ENCODE results near the gene EIF4G3. TPM values are rescaled to one million over a fixed set of nuclear protein-coding genes. Genes with fewer than 3 reads are reported as not detected.

The EIF4G3 gene
- polyA plus RNA-seq, 3 donors, result 5.1 to 34.2 (median 5.8) TPM

DNA sequence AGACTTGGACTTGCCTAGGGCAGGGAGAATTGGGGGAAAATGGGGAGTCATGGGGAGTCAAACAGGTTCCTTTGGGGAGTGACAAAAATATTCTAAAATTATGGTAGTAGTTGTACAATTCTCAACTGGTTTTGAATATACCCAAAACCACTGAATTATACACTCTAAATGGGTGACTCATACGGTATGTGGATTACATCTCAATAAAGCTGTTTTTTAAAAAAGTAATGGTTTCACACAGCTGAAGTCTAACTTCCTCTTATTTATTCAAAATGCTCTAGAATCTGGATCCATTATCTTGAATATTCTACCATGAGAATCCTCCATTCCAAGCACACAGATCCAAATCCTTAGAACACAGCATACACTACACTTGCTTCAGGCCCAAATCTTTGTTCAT, 11.1 kb downstream of the EIF4G3 start:
- peak in 2 of 3 donors; percentile 46 to 61 for DNase-seq
- intact Hi-C loops (cut with micrococcal nuclease), result loop anchor here in 1 of 2 donors (5.0 kb wide), 2 partner anchors 43 to 63 kb away; no protein-coding TSS in a partner anchor
- H3K9me3 ChIP-seq (replicated peaks in 1 of 2; ENCODE audit: control insufficient read depth in 1 of 2, insufficient read depth in 1 of 2, low read length in 2 of 2), result no peaks in the 10 kb centered on the region
- H3K9ac ChIP-seq (ENCODE audit: insufficient read depth, low read length, poor library complexity, severe bottlenecking), result no peak overlapping the region
- peak overlapping the region; percentile 22 to 92 (median 62) for H3K27ac Mint-ChIP-seq
- no peaks in the 10 kb centered on the region for H3K27me3 ChIP-seq (ENCODE audit: control insufficient read depth in 2 of 2, insufficient read depth in 2 of 2, low read length in 2 of 2)
- H3K4me3 Mint-ChIP-seq, result no peak overlapping the region
- H3K36me3 Mint-ChIP-seq, result peaks cover 43 to 69% of the 10 kb centered on the region in 2 donors
- no peak overlapping the region for H2AFZ ChIP-seq (ENCODE audit: insufficient read depth, low read depth, low read length, poor library complexity, severe bottlenecking)
- peaks cover 25 to 70% of the 10 kb centered on the region in 2 donors for H3K36me3 ChIP-seq (replicated peaks in 1 of 2; ENCODE audit: control insufficient read depth in 1 of 2, insufficient read depth in 2 of 2, low read length in 2 of 2)
- H3K4me1 ChIP-seq (ENCODE audit: control insufficient read depth in 1 of 2, insufficient read depth in 2 of 2, low read length in 2 of 2), result peaks cover 8 to 10% of the 10 kb centered on the region in 2 donors
- H4K20me1 ChIP-seq (ENCODE audit: insufficient read depth, low read length), result peaks cover 50% of the 10 kb centered on the region
- no peaks in the 10 kb centered on the region for H3K27me3 Mint-ChIP-seq (ENCODE audit: low read depth in 3 of 3)
- no peaks in the 10 kb centered on the region for H3K9me3 Mint-ChIP-seq
- WGBS (ENCODE audit: insufficient coverage), result no CpG with 5 or more reads among the region's 1 CpG
- peaks cover 69% of the 10 kb centered on the region for H3K79me2 ChIP-seq (ENCODE audit: insufficient read depth, low read length)
- H3K4me1 Mint-ChIP-seq, result peaks cover 15% of the 10 kb centered on the region
- H3K4me2 ChIP-seq (replicated peaks; ENCODE audit: extremely low read depth, low read length, poor library complexity, severe bottlenecking), result no peak overlapping the region
- peak overlapping the region in 1 of 2 donors; percentile 44 for H3K27ac ChIP-seq (ENCODE audit: low read depth in 1 of 2, low read length in 2 of 2)
- TF ChIP-seq, protein P1, sequence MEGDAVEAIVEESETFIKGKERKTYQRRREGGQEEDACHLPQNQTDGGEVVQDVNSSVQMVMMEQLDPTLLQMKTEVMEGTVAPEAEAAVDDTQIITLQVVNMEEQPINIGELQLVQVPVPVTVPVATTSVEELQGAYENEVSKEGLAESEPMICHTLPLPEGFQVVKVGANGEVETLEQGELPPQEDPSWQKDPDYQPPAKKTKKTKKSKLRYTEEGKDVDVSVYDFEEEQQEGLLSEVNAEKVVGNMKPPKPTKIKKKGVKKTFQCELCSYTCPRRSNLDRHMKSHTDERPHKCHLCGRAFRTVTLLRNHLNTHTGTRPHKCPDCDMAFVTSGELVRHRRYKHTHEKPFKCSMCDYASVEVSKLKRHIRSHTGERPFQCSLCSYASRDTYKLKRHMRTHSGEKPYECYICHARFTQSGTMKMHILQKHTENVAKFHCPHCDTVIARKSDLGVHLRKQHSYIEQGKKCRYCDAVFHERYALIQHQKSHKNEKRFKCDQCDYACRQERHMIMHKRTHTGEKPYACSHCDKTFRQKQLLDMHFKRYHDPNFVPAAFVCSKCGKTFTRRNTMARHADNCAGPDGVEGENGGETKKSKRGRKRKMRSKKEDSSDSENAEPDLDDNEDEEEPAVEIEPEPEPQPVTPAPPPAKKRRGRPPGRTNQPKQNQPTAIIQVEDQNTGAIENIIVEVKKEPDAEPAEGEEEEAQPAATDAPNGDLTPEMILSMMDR (IDR thresholded peaks at IDR 0.05), result no peak
- H3K4me3 ChIP-seq (replicated peaks in 1 of 3; ENCODE audit: low read depth in 2 of 3, low read length in 3 of 3), result no peak overlapping the region

DNA sequence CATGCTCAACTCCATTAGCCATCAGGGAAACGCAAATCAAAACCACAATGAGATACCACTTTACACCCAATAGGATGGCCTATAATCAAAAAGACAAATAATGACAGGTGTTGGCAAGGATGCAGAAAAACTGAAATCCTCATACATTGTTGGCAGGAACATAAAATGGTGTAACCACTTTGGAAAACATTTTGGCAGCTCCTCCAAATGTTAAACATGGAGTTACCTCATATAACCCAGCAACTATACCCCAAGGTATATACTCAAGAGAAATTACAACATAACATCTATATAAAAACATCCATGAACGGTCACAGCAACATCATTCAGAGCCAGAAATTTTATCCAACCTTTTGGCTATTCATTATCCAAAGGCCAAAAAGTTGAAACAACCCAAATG, 11.6 kb downstream of the EIF4G3 start:
- H3K4me1 ChIP-seq (ENCODE audit: control insufficient read depth in 1 of 2, insufficient read depth in 2 of 2, low read length in 2 of 2), result peaks cover 8 to 10% of the 10 kb centered on the region in 2 donors
- no peak for DNase-seq
- TF ChIP-seq, protein P1 (IDR thresholded peaks at IDR 0.05), result no peak
- no peaks in the 10 kb centered on the region for H3K27me3 ChIP-seq (ENCODE audit: control insufficient read depth in 2 of 2, insufficient read depth in 2 of 2, low read length in 2 of 2)
- peak overlapping the region in 1 of 2 donors; percentile 44 for H3K27ac ChIP-seq (ENCODE audit: low read depth in 1 of 2, low read length in 2 of 2)
- H3K36me3 ChIP-seq (replicated peaks in 1 of 2; ENCODE audit: control insufficient read depth in 1 of 2, insufficient read depth in 2 of 2, low read length in 2 of 2), result peaks cover 25 to 70% of the 10 kb centered on the region in 2 donors
- peaks cover 54% of the 10 kb centered on the region for H4K20me1 ChIP-seq (ENCODE audit: insufficient read depth, low read length)
- H3K9me3 ChIP-seq (replicated peaks in 1 of 2; ENCODE audit: control insufficient read depth in 1 of 2, insufficient read depth in 1 of 2, low read length in 2 of 2), result no peaks in the 10 kb centered on the region
- intact Hi-C loops (cut with micrococcal nuclease), result loop anchor here in 1 of 2 donors (5.0 kb wide), 2 partner anchors 43 to 63 kb away; no protein-coding TSS in a partner anchor
- no peak overlapping the region for H3K4me3 Mint-ChIP-seq
- no peaks in the 10 kb centered on the region for H3K27me3 Mint-ChIP-seq (ENCODE audit: low read depth in 3 of 3)
- H3K4me1 Mint-ChIP-seq, result peaks cover 17% of the 10 kb centered on the region
- H3K4me2 ChIP-seq (replicated peaks; ENCODE audit: extremely low read depth, low read length, poor library complexity, severe bottlenecking), result no peak overlapping the region
- H3K9me3 Mint-ChIP-seq, result no peaks in the 10 kb centered on the region
- peak overlapping the region in 5 of 7 donors; percentile 35 to 92 (median 68) for H3K27ac Mint-ChIP-seq
- H2AFZ ChIP-seq (ENCODE audit: insufficient read depth, low read depth, low read length, poor library complexity, severe bottlenecking), result no peak overlapping the region
- H3K9ac ChIP-seq (ENCODE audit: insufficient read depth, low read length, poor library complexity, severe bottlenecking), result no peak overlapping the region
- WGBS (ENCODE audit: insufficient coverage), result 100% methylated on average over 1 of the region's 2 CpGs
- H3K36me3 Mint-ChIP-seq, result peaks cover 44 to 69% of the 10 kb centered on the region in 2 donors
- H3K4me3 ChIP-seq (replicated peaks in 1 of 3; ENCODE audit: low read depth in 2 of 3, low read length in 3 of 3), result no peak overlapping the region
- peaks cover 72% of the 10 kb centered on the region for H3K79me2 ChIP-seq (ENCODE audit: insufficient read depth, low read length)
